ENCODE measurements around the gene INF2. TPM values are rescaled to one million over a fixed set of nuclear protein-coding genes. Genes with fewer than 3 reads are reported as not detected.

The INF2 gene
- total RNA-seq, 3 donors from 2014 or later, result 132 to 216 (median 176) TPM

GRCh38 chr14:104734051-104734587 lies 44.7 kb downstream of the INF2 start:
- ATAC-seq, result no peak
- intact Hi-C loops (cut with DNase I, micrococcal nuclease), result no loop called here

GRCh38 chr14:104734601-104734990 lies 45.2 kb downstream of the INF2 start:
- Histone ChIP-seq H3K4me1 (ENCODE audit: low read depth) (peaks cover 15% of the 10 kb centered on the region), H3K9me3 (no peaks in the 10 kb centered on the region), H3K36me3 (ENCODE audit: low read depth) (no peaks in the 10 kb centered on the region), H3K4me3 (no peak overlapping the region)
- DNase-seq (no peak), ATAC-seq (no peak)
- intact Hi-C loops (cut with DNase I, micrococcal nuclease), result no loop called here
- no peak for TF ChIP-seq CTCF (IDR thresholded peaks at IDR 0.05)

More at GRCh38 chr14:104734051-104734587, 44.7 kb downstream of the INF2 start:
- DNase-seq, result no peak
- Histone ChIP-seq H3K4me3 (no peak overlapping the region), H3K36me3 (ENCODE audit: low read depth) (no peaks in the 10 kb centered on the region), H3K4me1 (ENCODE audit: low read depth) (peaks cover 15% of the 10 kb centered on the region), H3K9me3 (no peaks in the 10 kb centered on the region)
- TF ChIP-seq CTCF (IDR thresholded peaks at IDR 0.05), result no peak

GRCh38 chr14:104734991-104735779 lies 45.8 kb downstream of the INF2 start:
- H3K9me3 ChIP-seq, result no peaks in the 10 kb centered on the region

GRCh38 chr14:104735830-104736642 lies 46.6 kb downstream of the INF2 start:
- DNase-seq (peak in 2 of 3 donors; percentile 27 to 48), ATAC-seq (no peak)
- Histone ChIP-seq H3K9me3 (no peaks in the 10 kb centered on the region), H3K4me1 (ENCODE audit: low read depth) (peaks cover 15% of the 10 kb centered on the region), H3K36me3 (ENCODE audit: low read depth) (no peaks in the 10 kb centered on the region), H3K4me3 (no peak overlapping the region)
- intact Hi-C loops (cut with DNase I, micrococcal nuclease), result no loop called here
- TF ChIP-seq CTCF (IDR thresholded peaks at IDR 0.05), result no peak

More at GRCh38 chr14:104734991-104735779, 45.8 kb downstream of the INF2 start:
- intact Hi-C loops (cut with DNase I, micrococcal nuclease), result no loop called here
- peaks cover 15% of the 10 kb centered on the region for H3K4me1 ChIP-seq (ENCODE audit: low read depth)
- no peaks in the 10 kb centered on the region for H3K36me3 ChIP-seq (ENCODE audit: low read depth)
- ATAC-seq, result no peak
- TF ChIP-seq CTCF (IDR thresholded peaks at IDR 0.05), result no peak
- no peak overlapping the region for H3K4me3 ChIP-seq
- no peak for DNase-seq

GRCh38 chr14:104738375-104739019 lies 49.1 kb downstream of the INF2 start:
- H3K9me3 ChIP-seq, result no peaks in the 10 kb centered on the region
- H3K36me3 ChIP-seq (ENCODE audit: low read depth), result no peaks in the 10 kb centered on the region
- no peak for ATAC-seq
- intact Hi-C loops (cut with DNase I, micrococcal nuclease), result no loop called here
- no peak for TF ChIP-seq CTCF (IDR thresholded peaks at IDR 0.05)
- DNase-seq, result no peak
- H3K4me1 ChIP-seq (ENCODE audit: low read depth), result no peaks in the 10 kb centered on the region
- no peak overlapping the region for H3K4me3 ChIP-seq
